Aorta (tissue), 5 donors: Measurements from ENCODE around the gene NID1. TPM values are rescaled to one million over a fixed set of nuclear protein-coding genes. Genes with fewer than 3 reads are reported as not detected.
"Not testable (repeated sequence)": the region's sequence is repeated elsewhere in the genome, so short reads cannot be mapped to it uniquely, and the experiment has no call there.

Experiments used
- ATAC-seq: fragments of 200-7000 bp; cut with Tn5 transposase; one replicate; pipeline ENCODE4 v1.9.1; 2022; ENCODE audit warnings: moderate library complexity; ENCODE audit not compliant: low FRiP score
- DNase-seq, 2 donors: peaks; one replicate each; pipeline ENCODE4 v3.0.0-alpha.2; 2020
- H3K27ac ChIP-seq, 2 donors: one replicate each; pipeline ENCODE4 v1.5.1; 2013; ENCODE audit warnings: low read length in 2 of 2, mild to moderate bottlenecking in 2 of 2, moderate library complexity in 2 of 2, control low read depth in 1 of 2, inconsistent platforms in 1 of 2, low read depth in 1 of 2
- H3K27me3 ChIP-seq, 2 donors: one replicate each; pipeline ENCODE4 v1.6.1; 2013; ENCODE audit warnings: control low read depth in 1 of 2, low read length in 1 of 2, mild to moderate bottlenecking in 1 of 2, moderate library complexity in 1 of 2; ENCODE audit not compliant: insufficient read depth in 2 of 2, control insufficient read depth in 1 of 2
- H3K36me3 ChIP-seq, 2 donors: one replicate each; pipeline ENCODE4 v1.6.1; 2013; ENCODE audit warnings: control low read depth in 1 of 2, low read length in 1 of 2, mild to moderate bottlenecking in 1 of 2; ENCODE audit not compliant: insufficient read depth in 2 of 2, control insufficient read depth in 1 of 2
- H3K4me1 ChIP-seq, 2 donors: one replicate each; pipeline ENCODE4 v1.6.1; 2013; ENCODE audit warnings: low read length in 2 of 2, control low read depth in 1 of 2, mild to moderate bottlenecking in 1 of 2, moderate library complexity in 1 of 2; ENCODE audit not compliant: insufficient read depth in 2 of 2, control insufficient read depth in 1 of 2
- H3K4me3 ChIP-seq, 2 donors: one replicate each; pipeline ENCODE4 v1.5.1; 2013; ENCODE audit warnings: low read length in 2 of 2, control low read depth in 1 of 2, mild to moderate bottlenecking in 1 of 2
- H3K9me3 ChIP-seq: one replicate; pipeline ENCODE4 v1.6.1; 2013; ENCODE audit warnings: mild to moderate bottlenecking, low read length; ENCODE audit not compliant: control insufficient read depth
- WGBS, 2 donors: extraction: QIAGEN DNeasy Blood & Tissue Kit; methylation state at CpG; one replicate each; pipeline ENCODE4 v1.1.7; 2013; 5-methylcytosine and 5-hydroxymethylcytosine counted together
- intact Hi-C, 2 donors: fragments of 100-400 bp; cut with DNase I; formaldehyde crosslinking; loops; one replicate each; pipeline versions ENCODE4 v1.14.2 to v1.15.0; 2022
- polyA plus RNA-seq, 2 donors: library from polyadenylated mRNA; stranded (reverse); fragments of 200-250 nt; gene quantifications; one replicate each; pipeline ENCODE4 v1.2.3, GENCODE V29; 2013
- total RNA-seq, 2 donors: library from RNA; stranded (reverse); fragmentation: NEBNext Ultra II Directional; extraction: Animal tissue kit (Norgen Biotek cat#: 25700); gene quantifications; one replicate each; pipeline ENCODE4 v1.2.1, GENCODE V29; 2021
- donor health status: healthy with polysubstance abuse.
- donor health status: Bipolar disorder and iron deficiency.
- donor health status: DM: no; HTN: no; CAD: no.
- donor health status: DM: no; HTN: no; CAD: no.
- donor health status: DM: yes; HTN: yes; CAD: no.

NID1 gene
- total and polyA plus RNA-seq, 4 donors, result 11.0 to 69.5 (median 60.4) TPM

DNA sequence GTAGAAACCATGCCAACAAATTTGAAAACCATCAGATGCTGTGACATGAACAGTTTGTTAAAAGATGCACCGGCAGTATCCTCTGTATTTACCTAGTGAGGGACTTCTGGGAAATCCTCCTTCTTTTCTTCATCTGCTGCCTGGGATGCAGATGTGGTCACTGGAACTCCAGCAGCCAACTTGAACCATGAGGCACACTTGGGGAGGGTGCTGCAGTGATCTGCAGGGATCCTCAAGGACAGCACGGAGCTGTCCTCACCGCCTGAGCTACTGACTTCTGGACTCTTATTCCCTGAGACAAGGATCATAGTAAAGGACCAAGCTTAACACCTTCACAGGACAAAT is 19.5 kb upstream of the NID1 start:
- 85 to 96% methylated on average over 3 of the region's 3 CpGs for WGBS, 2 donors
- intact Hi-C loops, result no loop called here
- ATAC-seq, result no peak
- no peak for DNase-seq
- peaks cover 2% of the 10 kb centered on the region for H3K9me3 ChIP-seq
- H3K4me3 ChIP-seq, result no peak overlapping the region
- no peak overlapping the region for H3K27ac ChIP-seq
- H3K27me3 ChIP-seq, result no peaks in the 10 kb centered on the region
- H3K4me1 ChIP-seq, result no peaks in the 10 kb centered on the region
- no peaks in the 10 kb centered on the region for H3K36me3 ChIP-seq

DNA sequence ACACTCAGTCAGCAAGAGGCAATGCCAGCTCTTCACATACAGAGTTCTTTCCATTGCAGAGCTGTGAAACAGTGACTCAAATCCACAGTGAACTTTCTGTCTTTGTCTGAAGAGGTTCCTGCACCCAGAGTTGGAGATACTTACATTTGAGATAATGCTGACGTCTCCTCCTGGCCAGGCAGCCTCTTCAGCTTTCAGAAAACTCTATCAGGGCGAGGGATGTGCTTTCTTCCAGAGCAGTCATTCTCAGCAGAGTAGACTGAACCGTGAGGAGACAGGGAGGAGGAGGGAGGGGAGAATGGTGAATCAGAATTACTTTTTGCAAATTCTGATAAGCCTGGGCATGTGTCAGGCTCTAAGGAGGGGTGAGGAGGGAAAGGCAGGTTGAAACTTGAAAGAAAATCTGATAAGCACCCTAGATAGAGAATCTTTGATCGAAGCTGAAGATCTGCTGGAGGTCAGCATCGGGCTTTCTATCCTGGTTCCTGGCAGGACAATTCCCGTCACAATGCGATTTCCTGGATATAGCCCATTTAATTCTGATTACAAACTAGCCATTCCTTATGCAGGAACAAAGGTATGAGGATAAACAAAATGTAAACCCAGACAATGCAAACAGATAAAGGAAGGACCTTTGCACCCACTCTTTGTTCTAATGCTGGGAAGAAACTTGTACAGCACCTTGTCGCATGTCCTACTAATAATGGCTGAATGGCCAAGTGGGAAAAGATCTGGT is 18.9 kb upstream of the NID1 start:
- intact Hi-C loops, result no loop called here
- no peak overlapping the region for H3K27ac ChIP-seq
- H3K36me3 ChIP-seq, result no peaks in the 10 kb centered on the region
- H3K4me3 ChIP-seq, result no peak overlapping the region
- ATAC-seq (no peak), DNase-seq (no peak)
- 52 to 59% methylated on average over 8 of the region's 8 CpGs for WGBS, 2 donors
- H3K4me1 ChIP-seq, result no peaks in the 10 kb centered on the region
- H3K9me3 ChIP-seq, result peaks cover 2% of the 10 kb centered on the region
- H3K27me3 ChIP-seq, result no peaks in the 10 kb centered on the region

GRCh38 chr1:236082526-236082925 is 17.6 kb upstream of the NID1 start:
- WGBS, 2 donors, result 94 to 97% methylated on average over 4 of the region's 4 CpGs
- intact Hi-C loops, result no loop called here
- peaks cover 2% of the 10 kb centered on the region for H3K9me3 ChIP-seq
- H3K4me3 ChIP-seq, result no peak overlapping the region
- ATAC-seq (no peak), DNase-seq (no peak)
- H3K36me3 ChIP-seq, result no peaks in the 10 kb centered on the region
- H3K4me1 ChIP-seq, result no peaks in the 10 kb centered on the region
- no peak overlapping the region for H3K27ac ChIP-seq
- H3K27me3 ChIP-seq, result no peaks in the 10 kb centered on the region

GRCh38 chr1:236081546-236082227 is 16.8 kb upstream of the NID1 start:
- Histone ChIP-seq H3K27me3 (no peaks in the 10 kb centered on the region), H3K27ac (no peak overlapping the region), H3K36me3 (no peaks in the 10 kb centered on the region), H3K4me1 (no peaks in the 10 kb centered on the region), H3K9me3 (no peaks in the 10 kb centered on the region), H3K4me3 (no peak overlapping the region)
- no peak for ATAC-seq
- WGBS, 2 donors, result 92 to 93% methylated on average over 10 of the region's 10 CpGs
- DNase-seq, result no peak
- intact Hi-C loops, result no loop called here

- no peaks in the 10 kb centered on the region for H3K36me3 ChIP-seq
- intact Hi-C loops, result no loop called here
- WGBS, 2 donors, result 96% methylated on average over 5 of the region's 5 CpGs
These were observed 14.8 kb upstream of the NID1 start for GRCh38 chr1:236079703-236080102.

DNA sequence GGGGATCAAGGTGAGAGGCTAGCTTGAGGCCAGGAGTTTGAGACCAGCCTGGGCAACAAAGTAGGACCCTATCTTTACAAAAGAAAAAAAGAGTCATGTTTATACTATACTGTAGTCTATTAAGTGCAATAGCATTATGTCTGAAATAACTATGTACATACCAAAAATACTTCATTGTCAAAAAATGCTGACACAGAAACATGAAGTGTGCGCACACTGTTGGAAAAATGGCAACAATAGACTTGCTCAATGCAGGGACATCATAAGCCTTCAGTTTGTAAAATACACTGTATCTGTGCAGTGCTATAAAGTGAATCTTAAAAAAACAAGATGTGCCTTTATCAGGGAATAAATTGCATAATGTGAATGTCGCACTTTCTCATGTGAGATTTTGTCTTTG is 14.1 kb upstream of the NID1 start:
- H3K4me1 ChIP-seq, result no peaks in the 10 kb centered on the region
- no peak for ATAC-seq
- no peaks in the 10 kb centered on the region for H3K27me3 ChIP-seq
- 87 to 93% methylated on average over 2 of the region's 2 CpGs for WGBS, 2 donors
- no peak for DNase-seq
- no peak overlapping the region for H3K27ac ChIP-seq
- no peaks in the 10 kb centered on the region for H3K9me3 ChIP-seq
- intact Hi-C loops, result no loop called here
- no peak overlapping the region for H3K4me3 ChIP-seq
- no peaks in the 10 kb centered on the region for H3K36me3 ChIP-seq

More at GRCh38 chr1:236079703-236080102, 14.8 kb upstream of the NID1 start:
- DNase-seq (no peak), ATAC-seq (no peak)
- Histone ChIP-seq H3K27me3 (no peaks in the 10 kb centered on the region), H3K4me1 (no peaks in the 10 kb centered on the region), H3K27ac (no peak overlapping the region), H3K9me3 (no peaks in the 10 kb centered on the region), H3K4me3 (no peak overlapping the region)

GRCh38 chr1:236078077-236078476 is 13.2 kb upstream of the NID1 start:
- ATAC-seq, H3K36me3 ChIP-seq, H3K27ac ChIP-seq, H3K4me3 ChIP-seq, H3K4me1 ChIP-seq, H3K27me3 ChIP-seq, H3K9me3 ChIP-seq, DNase-seq, intact Hi-C loops: not testable (repeated sequence)
- WGBS, 2 donors, result 94 to 96% methylated on average over 4 of the region's 4 CpGs

- ATAC-seq (no peak), DNase-seq (no peak)
- 74 to 76% methylated on average over 4 of the region's 4 CpGs for WGBS, 2 donors
- H3K27ac ChIP-seq, result no peak overlapping the region
- no peak overlapping the region for H3K4me3 ChIP-seq
- no peaks in the 10 kb centered on the region for H3K9me3 ChIP-seq
- intact Hi-C loops, result no loop called here
- H3K36me3 ChIP-seq, result no peaks in the 10 kb centered on the region
- no peaks in the 10 kb centered on the region for H3K27me3 ChIP-seq
- H3K4me1 ChIP-seq, result no peaks in the 10 kb centered on the region
These were observed 11.0 kb upstream of the NID1 start for GRCh38 chr1:236075848-236076247.

- no peak for DNase-seq
- H3K36me3 ChIP-seq, result no peaks in the 10 kb centered on the region
- intact Hi-C loops, result no loop called here
- ATAC-seq, result no peak
- peaks cover 2% of the 10 kb centered on the region for H3K9me3 ChIP-seq
- H3K4me1 ChIP-seq, result no peaks in the 10 kb centered on the region
- no peak overlapping the region for H3K4me3 ChIP-seq
- WGBS, 2 donors, result 88 to 93% methylated on average over 4 of the region's 4 CpGs
- H3K27me3 ChIP-seq, result no peaks in the 10 kb centered on the region
- H3K27ac ChIP-seq, result no peak overlapping the region
These were observed 8.5 kb upstream of the NID1 start for GRCh38 chr1:236073307-236073897.
